Erythroblast (primary cell): ENCODE data around the gene UPP2.

Source experiments
- GATA1 ChIP-seq: IDR thresholded peaks from 2 replicates; pipeline ENCODE4 v1.6.1; 2011; ENCODE audit warnings: low read depth, mild to moderate bottlenecking, control low read depth, low read length, moderate library complexity
- POLR2A ChIP-seq: IDR thresholded peaks from 2 replicates; pipeline ENCODE4 v1.6.1; 2011; ENCODE audit warnings: mild to moderate bottlenecking, low read length

DNA sequence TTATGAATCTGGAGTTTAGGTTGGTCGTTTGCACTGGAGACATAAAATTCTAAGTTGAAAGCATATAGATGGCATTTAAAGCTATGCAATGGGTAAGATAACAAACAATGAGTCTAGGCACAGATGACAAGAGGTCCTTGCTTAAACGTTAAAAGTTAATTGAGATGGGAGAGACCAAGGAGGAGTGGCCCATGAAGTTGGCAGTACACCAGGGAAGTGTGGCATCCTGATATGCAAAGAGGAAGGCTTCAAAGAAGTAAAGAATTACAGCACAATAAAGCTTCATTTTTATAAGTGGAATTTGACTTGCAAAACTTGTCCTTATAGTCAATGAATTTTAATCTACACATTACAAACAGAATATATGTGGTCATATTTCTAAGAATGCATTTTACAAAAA lies 23.2 kb downstream of the UPP2 start:
- no peak for TF ChIP-seq POLR2A
- no peak for TF ChIP-seq GATA1
